Measurements from ENCODE around the gene RNF214.
"Not testable (repeated sequence)": the region's sequence is repeated elsewhere in the genome, so short reads cannot be mapped to it uniquely, and the experiment has no call there.

RNF214 gene

GRCh38 chr11:117248341-117248740, 15.9 kb downstream of the RNF214 start:
- TF ChIP-seq, protein P1, sequence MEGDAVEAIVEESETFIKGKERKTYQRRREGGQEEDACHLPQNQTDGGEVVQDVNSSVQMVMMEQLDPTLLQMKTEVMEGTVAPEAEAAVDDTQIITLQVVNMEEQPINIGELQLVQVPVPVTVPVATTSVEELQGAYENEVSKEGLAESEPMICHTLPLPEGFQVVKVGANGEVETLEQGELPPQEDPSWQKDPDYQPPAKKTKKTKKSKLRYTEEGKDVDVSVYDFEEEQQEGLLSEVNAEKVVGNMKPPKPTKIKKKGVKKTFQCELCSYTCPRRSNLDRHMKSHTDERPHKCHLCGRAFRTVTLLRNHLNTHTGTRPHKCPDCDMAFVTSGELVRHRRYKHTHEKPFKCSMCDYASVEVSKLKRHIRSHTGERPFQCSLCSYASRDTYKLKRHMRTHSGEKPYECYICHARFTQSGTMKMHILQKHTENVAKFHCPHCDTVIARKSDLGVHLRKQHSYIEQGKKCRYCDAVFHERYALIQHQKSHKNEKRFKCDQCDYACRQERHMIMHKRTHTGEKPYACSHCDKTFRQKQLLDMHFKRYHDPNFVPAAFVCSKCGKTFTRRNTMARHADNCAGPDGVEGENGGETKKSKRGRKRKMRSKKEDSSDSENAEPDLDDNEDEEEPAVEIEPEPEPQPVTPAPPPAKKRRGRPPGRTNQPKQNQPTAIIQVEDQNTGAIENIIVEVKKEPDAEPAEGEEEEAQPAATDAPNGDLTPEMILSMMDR (conservative IDR thresholded peaks at IDR 0.05; ENCODE audit: low read depth, low read length) = no peak
- DNase-seq (ENCODE audit: low read depth) = no peak
- no peak overlapping the region for H3K4me3 ChIP-seq (ENCODE audit: low read length)

- TF ChIP-seq, protein P1 (conservative IDR thresholded peaks at IDR 0.05; ENCODE audit: low read depth, low read length) = no peak
- no peak for DNase-seq (ENCODE audit: low read depth)
- no peak overlapping the region for H3K4me3 ChIP-seq (ENCODE audit: low read length)
Observed at GRCh38 chr11:117249571-117249970, 17.1 kb downstream of the RNF214 start.

- DNase-seq (ENCODE audit: low read depth) = no peak
- H3K4me3 ChIP-seq (ENCODE audit: low read length) = no peak overlapping the region
- TF ChIP-seq, protein P1 (conservative IDR thresholded peaks at IDR 0.05; ENCODE audit: low read depth, low read length) = no peak
Observed at GRCh38 chr11:117251506-117251905, 19.0 kb downstream of the RNF214 start.

GRCh38 chr11:117255966-117256365, 23.5 kb downstream of the RNF214 start:
- no peak overlapping the region for H3K4me3 ChIP-seq (ENCODE audit: low read length)
- TF ChIP-seq, protein P1 (conservative IDR thresholded peaks at IDR 0.05; ENCODE audit: low read depth, low read length) = no peak
- DNase-seq (ENCODE audit: low read depth) = no peak

GRCh38 chr11:117256573-117256972, 24.1 kb downstream of the RNF214 start:
- H3K4me3 ChIP-seq (ENCODE audit: low read length) = no peak overlapping the region
- no peak for DNase-seq (ENCODE audit: low read depth)
- TF ChIP-seq, protein P1 (conservative IDR thresholded peaks at IDR 0.05; ENCODE audit: low read depth, low read length) = no peak

DNA sequence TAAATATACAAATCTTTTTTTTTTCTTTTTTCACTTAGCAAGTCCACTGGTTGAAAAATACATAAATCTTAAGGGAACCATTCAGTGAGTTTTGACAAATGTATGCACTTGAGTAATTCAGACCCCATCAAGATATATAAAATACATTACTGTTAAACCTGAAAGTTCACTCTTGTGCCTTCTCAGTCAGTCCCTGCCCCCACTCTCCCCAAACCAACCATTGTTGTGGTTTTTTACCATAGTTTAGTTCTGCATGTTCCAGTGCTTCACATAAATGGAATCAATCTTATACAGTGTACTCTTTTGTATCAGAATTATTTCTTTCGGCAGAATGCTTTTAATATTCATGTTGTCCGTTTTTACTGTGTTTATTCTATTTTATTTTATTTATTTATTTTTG, 26.1 kb downstream of the RNF214 start:
- TF ChIP-seq, protein P1 (conservative IDR thresholded peaks at IDR 0.05; ENCODE audit: low read depth, low read length) = no peak
- no peak overlapping the region for H3K4me3 ChIP-seq (ENCODE audit: low read length)
- DNase-seq (ENCODE audit: low read depth) = no peak

GRCh38 chr11:117259417-117259816, 26.9 kb downstream of the RNF214 start:
- TF ChIP-seq, protein P1 (conservative IDR thresholded peaks at IDR 0.05; ENCODE audit: low read depth, low read length) = no peak
- DNase-seq (ENCODE audit: low read depth) = no peak
- H3K4me3 ChIP-seq (ENCODE audit: low read length) = no peak overlapping the region

DNA sequence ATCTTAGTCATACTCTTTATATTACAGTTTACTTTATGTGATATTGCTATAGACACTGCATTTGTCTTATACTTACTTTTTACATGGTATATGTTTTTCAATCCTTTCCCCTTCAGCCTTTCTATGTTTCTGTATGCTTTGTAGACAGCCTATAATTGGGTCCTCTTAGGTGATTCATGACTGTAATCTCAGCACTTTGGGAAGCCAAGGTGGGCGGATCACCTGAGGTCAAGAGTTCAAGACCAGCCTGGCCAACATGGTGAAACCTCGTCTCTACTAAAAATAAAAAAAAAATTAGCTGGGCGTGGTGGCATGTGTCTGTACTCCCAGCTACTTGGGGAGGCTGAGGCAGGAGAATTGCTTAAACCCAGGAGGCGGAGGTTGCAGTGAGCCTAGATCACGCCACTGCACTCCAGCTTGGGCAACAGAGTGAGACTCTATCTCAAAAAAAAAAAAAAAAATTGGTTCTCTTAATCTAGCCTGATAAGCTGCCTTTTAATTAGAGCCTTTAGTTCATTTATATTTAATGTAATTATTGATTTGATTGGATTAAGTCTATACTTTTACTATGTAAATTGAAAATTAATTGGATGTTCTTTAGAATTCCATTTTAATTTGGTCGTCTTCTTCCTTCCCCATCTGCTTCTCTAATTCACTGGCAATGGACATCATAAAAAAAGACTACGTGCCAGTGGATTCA, 32.3 kb downstream of the RNF214 start:
- not testable (repeated sequence) for DNase-seq (ENCODE audit: low read depth); H3K4me3 ChIP-seq (ENCODE audit: low read length)
